GM21360 (cell line): Measurements from ENCODE around the gene GJB6.

Experiments
- ATAC-seq: cut with Tn5 transposase; IDR thresholded peaks from one replicate; pipeline ENCODE4 v1.9.1; 2021; ENCODE audit warnings: mild to moderate bottlenecking, moderate library complexity; ENCODE audit not compliant: unreplicated experiment

The GJB6 gene

GRCh38 chr13:20227730-20228129, 4.4 kb downstream of the GJB6 start:
- ATAC-seq, result no peak

GRCh38 chr13:20227288-20227687, 4.8 kb downstream of the GJB6 start:
- ATAC-seq, result no peak

- no peak for ATAC-seq
Measured at GRCh38 chr13:20222553-20222952, 9.6 kb downstream of the GJB6 start.

GRCh38 chr13:20221772-20222171, 10.3 kb downstream of the GJB6 start:
- no peak for ATAC-seq

- no peak for ATAC-seq
Measured at GRCh38 chr13:20219577-20219976, 12.5 kb downstream of the GJB6 start.

- ATAC-seq, result no peak
Measured at GRCh38 chr13:20217168-20217567, 15.0 kb downstream of the GJB6 start.

- no peak for ATAC-seq
Measured at GRCh38 chr13:20209948-20210347, 22.2 kb downstream of the GJB6 start.

- no peak for ATAC-seq
Measured at GRCh38 chr13:20206698-20207235, 25.4 kb downstream of the GJB6 start.

- no peak for ATAC-seq
Measured at GRCh38 chr13:20206065-20206697, 25.9 kb downstream of the GJB6 start.

- ATAC-seq, result no peak
Measured at GRCh38 chr13:20198781-20199180, 33.3 kb downstream of the GJB6 start.

- no peak for ATAC-seq
Measured at GRCh38 chr13:20197361-20197834, 34.7 kb downstream of the GJB6 start.

- no peak for ATAC-seq
Measured at GRCh38 chr13:20195801-20196200, 36.3 kb downstream of the GJB6 start.

GRCh38 chr13:20193907-20194631, 38.0 kb downstream of the GJB6 start:
- no peak for ATAC-seq

- ATAC-seq, result no peak
Measured at GRCh38 chr13:20193162-20193906, 38.8 kb downstream of the GJB6 start.

- no peak for ATAC-seq
Measured at GRCh38 chr13:20192836-20193161, 39.3 kb downstream of the GJB6 start, which contains the start of gene GJB2. GJB2 (minus strand) TSS chr13:20192938; CDS start chr13:20189581, 3,357 bp downstream.

- no peak for ATAC-seq
Measured at GRCh38 chr13:20192158-20192835, 39.8 kb downstream of the GJB6 start.

- ATAC-seq, result no peak
Measured at GRCh38 chr13:20191311-20192157, 40.6 kb downstream of the GJB6 start.

- no peak for ATAC-seq
Measured at GRCh38 chr13:20190481-20191310, 41.4 kb downstream of the GJB6 start.

- ATAC-seq, result no peak
Measured at GRCh38 chr13:20190076-20190475, 42.0 kb downstream of the GJB6 start.
